Measurements from ENCODE around the gene CELF2.
A peak's percentile ranks its signal among the peaks of the same experiment; 100 is the strongest.

DNA sequence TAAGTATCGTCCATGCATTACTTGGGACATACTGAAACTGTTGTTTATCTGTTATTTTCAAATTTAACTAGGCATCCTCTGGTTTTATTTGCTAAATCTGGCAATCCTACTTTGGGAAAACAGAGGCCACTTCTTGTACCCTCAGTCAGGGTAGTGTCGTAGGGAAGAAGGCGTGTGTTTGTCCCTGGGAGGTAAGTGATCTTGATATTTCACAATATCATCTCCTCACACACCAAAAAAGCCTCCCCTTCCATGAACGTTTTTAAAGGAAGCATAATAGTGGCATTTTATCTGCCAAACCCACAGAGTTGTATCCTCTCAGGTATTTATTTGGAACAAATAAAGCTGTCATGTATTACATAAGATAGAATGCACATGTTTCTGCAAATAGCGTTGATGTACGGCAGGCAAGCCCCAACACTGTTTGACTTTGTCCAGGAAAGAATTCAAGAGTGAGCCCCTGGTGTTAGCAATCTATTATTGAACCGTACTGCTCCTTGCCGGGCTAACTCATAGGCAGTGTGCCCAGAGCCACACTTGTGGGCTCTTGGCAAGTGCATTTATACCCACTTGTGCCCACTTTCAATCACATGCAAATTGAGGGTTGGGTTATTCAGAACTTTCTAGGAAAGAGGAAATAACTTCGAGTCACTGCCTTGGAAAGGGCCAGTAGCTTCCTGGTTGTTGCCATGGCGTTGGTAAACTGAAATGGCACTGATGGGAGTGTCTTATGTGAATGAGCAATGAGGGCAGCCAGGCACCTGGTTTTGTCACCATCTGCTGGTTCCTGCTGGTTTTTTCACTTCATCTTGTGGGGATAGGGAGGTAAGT lies 327.8 kb downstream of the CELF2 start:
- TF ChIP-seq, protein P1, sequence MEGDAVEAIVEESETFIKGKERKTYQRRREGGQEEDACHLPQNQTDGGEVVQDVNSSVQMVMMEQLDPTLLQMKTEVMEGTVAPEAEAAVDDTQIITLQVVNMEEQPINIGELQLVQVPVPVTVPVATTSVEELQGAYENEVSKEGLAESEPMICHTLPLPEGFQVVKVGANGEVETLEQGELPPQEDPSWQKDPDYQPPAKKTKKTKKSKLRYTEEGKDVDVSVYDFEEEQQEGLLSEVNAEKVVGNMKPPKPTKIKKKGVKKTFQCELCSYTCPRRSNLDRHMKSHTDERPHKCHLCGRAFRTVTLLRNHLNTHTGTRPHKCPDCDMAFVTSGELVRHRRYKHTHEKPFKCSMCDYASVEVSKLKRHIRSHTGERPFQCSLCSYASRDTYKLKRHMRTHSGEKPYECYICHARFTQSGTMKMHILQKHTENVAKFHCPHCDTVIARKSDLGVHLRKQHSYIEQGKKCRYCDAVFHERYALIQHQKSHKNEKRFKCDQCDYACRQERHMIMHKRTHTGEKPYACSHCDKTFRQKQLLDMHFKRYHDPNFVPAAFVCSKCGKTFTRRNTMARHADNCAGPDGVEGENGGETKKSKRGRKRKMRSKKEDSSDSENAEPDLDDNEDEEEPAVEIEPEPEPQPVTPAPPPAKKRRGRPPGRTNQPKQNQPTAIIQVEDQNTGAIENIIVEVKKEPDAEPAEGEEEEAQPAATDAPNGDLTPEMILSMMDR (IDR thresholded peaks at IDR 0.05; ENCODE audit: low read depth, low read length): peak; percentile 36
- TF ChIP-seq POLR2A (IDR thresholded peaks at IDR 0.05; ENCODE audit: extremely low read depth, insufficient read length) (no peak), MYC (IDR thresholded peaks at IDR 0.05; ENCODE audit: low read depth, low read length) (no peak), MAX (IDR thresholded peaks at IDR 0.05; ENCODE audit: low read depth, low read length) (no peak)

Data from NB4 (cell line).